NCI-H2171 (cell line): Measurements from ENCODE around the gene FBXO36.
A peak's percentile ranks its signal among the peaks of the same experiment; 100 is the strongest.
"Not testable (repeated sequence)": the region's sequence is repeated elsewhere in the genome, so short reads cannot be mapped to it uniquely, and the experiment has no call there.

Source experiments
- DNase-seq: peaks from one replicate; lab custom pipeline; 2025; lab: John Stamatoyannopoulos, UW

Gene FBXO36, protein sequence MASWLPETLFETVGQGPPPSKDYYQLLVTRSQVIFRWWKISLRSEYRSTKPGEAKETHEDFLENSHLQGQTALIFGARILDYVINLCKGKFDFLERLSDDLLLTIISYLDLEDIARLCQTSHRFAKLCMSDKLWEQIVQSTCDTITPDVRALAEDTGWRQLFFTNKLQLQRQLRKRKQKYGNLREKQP

DNA sequence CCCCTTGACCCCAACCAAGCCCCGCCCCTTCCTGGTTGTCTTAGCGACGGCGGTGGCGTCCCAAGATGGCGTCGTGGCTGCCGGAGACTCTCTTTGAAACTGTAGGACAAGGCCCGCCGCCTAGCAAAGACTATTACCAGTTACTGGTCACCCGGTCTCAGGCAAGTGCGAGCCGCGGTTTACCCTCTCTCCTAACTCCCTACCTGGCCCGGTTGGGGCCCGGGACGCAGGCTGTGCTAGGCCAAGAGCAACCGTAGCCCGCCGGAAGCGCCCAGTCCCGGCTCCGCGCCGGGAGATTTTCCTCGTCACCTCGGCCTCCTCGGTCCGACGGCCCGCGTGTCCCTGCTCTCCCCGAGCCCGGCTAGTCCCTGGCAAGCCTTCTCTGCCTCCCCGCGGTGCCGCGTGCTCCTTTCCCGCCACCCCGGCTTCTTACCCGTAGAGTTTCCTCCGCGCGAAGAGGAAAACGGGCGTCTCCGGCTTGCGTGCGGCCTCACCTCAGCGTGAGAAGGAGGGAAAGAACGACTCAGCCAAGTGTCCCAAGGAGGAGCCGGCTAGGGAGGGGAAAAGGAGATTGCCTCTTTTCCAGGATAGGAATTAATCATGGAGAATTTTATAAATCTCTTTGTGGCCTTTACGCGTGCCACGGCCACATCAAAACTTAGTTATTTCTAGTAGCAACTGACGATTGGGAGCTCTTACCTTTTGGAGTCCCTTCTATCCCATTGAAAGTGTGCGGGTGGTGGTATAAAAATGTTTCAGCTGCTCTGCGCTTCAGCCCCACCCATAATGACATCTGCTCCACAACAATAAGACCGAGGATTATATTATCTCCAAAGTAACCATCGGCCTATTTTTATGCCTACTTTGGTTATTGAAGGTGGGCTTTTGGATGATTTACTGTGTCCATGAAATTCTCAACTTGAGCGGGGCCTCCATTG is at the start of gene FBXO36:
FBXO36 (plus strand) TSS at position 55 of the 938 bp plus-strand sequence; CDS start at position 66, 11 bp downstream.
- peak; percentile 65 for DNase-seq

DNA sequence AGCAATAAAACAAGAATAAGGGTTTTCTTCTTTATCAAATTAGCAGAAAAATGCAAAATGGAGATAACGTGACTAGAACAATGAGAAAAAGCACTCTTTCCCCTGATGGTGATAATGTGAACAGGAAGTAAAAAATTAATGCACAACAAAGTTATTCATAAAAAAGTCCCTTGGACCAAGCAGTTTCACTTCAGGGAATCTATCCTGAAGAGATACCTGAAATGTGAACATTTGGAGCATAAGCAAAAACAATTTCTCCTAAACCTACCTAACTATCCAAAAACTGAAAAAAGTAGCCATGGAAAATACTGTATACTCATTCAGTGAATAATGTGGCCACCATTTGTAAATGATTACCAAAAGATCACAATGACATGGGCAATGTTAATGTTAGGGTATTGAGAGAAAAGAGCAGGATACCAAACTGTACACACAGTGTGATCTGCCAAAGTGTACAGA is 49.2 kb upstream of the FBXO36 start:
- no peak for DNase-seq

DNA sequence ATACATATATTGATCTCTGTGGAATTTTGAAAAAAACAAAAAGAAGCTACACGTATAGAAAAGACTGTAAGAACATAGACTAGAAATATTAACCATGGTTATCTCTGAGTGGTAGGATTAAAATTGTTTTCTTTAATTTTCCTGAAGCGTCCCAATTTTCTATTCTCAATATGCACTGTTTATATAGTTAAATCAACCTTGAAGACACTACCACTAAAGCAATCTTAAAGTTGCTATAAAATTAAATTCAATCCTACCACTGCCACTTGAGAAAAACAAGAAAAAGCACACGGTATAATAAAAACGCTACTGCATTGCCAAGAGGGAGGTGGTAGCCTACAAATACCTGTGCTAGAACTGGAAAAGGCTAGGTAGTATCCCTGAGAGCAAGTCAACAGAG is 47.7 kb upstream of the FBXO36 start:
- no peak for DNase-seq

DNA sequence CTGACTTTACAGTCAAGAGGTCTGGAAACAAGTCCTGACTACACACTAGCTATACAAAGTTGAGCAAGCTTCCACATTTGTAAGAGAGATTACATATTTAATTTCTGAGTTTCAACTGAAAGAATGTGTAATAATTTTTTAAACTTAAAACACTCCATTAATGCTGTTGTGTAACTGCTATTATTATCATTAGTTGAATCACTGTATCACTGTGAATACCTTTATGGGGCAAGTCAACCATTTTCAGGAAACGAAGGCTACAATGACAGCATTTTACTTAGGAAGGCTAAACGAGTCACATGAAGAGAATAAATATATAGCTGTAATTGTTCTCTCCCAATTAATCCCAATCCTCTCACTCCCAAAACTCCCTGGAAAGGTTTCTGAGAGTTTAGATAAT is 46.8 kb upstream of the FBXO36 start:
- DNase-seq: no peak

DNA sequence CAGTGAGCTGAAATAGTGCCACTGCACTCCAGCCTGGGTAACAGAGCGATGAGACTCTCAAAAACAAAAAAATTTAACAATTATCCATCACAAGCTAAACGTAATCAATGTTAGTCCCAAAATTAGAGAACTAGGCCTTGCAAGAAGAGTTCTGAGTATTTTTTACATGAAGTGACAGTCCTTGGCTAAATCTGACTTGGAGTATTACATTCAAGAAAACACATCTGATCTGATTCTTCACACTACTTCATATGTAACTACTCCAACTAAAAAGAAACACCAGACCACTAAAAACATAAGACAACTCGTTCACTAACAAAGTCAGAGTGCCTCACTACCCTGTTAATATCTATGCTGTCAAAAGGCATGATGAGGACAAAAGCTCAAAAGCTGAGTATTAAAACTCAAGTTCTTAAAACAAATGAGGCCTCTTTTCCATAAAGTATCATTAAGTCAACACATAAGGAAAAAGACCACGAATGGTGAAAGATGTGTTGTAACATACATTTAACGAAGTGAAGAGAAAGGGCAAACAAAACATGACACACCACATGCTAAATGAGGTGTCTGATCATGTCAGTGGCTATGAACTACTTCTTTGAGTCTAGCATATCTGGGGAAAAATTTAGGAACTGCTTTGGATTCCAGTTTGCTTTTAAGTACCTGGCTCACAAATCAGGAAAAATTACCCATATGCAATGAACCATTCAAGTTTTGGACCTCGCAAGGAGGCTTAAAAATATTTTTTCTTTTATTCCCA is 42.9 kb upstream of the FBXO36 start:
- no peak for DNase-seq

DNA sequence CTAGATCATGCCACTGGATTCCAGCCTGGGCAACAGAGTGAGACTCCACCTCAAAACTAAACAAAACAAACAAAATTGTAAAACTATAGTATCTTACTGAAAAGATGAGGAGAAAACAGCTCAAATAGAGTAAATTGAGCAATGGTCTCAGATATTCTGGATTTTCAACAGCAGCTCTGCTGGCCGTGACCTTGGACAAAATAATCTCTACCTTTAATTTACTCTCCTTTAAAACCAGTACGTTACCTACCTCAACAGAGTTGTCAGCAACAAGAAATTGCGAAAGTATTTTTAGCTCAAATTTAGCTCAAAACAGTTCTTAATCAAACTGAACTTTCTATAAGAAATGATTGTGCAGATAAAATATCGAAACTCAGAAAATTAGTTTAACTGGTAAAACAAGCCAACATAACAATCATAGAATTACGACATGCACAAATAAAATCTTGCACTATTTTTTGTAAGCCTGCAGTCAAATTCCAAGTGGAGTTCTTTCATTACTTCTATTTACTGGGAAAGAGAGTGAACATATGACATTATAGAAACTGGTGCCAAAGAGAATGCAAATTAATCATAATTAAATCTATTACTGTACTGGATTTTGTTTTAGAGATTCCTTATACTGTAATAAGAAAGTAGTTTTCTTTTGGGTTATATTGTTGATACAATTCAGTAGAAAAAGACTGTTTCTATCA is 41.3 kb upstream of the FBXO36 start:
- no peak for DNase-seq

DNA sequence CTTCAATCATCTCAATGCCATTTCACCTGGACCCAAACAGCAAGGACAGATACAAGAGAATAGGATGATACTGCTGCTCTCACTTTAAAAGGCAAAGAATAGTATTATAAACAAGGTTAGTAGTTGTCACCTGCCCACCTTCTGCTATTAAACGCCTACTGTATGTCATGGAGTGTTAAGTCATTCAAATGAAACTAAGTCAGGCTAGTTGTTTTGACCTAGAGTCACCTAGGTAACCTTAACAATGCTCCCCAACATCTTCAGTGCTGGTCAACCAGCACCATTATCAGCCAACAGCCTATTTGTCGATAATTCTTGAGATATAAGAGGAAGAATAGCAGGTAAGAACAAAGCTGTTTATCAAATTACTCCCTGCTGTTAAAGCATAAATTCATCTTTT is 39.7 kb upstream of the FBXO36 start:
- DNase-seq: no peak

DNA sequence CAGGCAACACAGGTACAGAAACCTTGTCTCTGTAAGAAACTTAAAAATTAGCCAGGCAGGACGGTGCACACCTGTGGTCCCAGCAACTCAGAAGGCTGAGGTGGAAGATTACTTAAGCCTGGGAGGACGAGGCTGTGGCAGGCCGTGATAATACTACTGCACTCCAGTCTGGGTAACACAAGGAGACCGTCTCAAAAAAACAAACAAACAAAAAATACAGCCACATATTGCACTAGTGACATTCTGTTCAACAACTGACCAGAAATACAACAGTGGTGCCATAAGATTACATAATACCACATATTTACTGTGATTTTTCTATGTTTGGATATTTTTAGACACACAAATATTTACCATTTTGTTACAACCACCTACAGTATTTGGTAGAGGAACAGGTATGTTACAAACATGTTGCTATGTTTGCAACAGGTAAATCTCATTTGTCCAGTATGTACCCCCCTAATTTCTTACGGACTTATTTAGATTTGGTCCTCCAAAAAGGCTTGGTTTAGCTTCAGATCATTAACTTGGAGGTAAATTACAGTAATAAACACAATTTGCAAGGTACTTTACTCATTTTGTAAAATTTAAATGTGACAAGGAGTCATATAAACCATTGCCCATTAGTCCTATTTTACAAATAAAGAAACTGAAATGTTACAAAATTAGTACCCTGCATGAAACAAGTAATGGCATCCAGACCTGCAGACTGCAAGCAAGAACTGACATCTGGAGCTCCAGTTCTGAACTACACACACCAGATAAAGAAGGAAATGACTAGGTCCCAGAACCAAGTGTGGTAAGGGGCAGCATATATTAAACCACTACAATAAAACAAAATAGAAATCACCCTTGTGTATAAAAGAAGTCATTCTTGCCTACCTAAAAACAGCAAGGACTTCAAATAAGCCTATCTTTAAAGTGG is 37.3 kb upstream of the FBXO36 start:
- DNase-seq: no peak

DNA sequence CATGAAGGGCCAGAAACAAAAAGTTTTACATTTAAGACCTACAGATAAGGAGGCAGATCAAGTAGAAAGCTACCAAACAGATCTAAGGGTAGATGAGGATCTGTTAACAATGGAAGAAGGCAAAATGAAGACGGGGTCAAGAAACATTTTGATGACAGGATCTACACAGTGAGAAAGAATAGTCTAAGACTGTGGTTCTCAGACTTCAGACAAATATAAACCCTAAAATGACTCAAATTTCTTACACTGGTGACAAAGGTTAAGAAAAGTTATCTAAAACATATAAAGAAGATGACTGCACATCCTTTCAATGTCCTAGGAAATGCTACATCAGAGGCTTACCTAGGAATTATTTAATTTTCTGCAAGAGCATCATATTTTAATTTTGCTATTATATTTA is 34.9 kb upstream of the FBXO36 start:
- DNase-seq: no peak

DNA sequence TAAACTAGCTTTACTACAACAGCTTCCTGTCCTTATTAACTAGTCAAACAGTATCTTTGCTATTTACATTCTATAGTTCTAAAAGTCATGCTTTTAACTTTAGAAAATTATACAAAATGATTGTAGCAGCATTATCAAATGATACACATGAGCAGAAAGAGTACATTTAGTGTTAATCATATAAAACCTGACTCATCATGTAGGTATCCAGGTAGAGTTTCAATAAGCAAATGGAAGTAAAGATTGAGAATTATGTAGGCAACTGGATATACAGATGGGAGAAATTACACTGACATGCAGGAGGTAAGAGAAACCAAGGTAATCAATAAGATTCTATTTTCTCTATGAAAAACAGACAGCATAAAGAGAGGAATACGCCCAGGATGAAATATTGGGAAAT is 34.3 kb upstream of the FBXO36 start:
- DNase-seq: no peak

DNA sequence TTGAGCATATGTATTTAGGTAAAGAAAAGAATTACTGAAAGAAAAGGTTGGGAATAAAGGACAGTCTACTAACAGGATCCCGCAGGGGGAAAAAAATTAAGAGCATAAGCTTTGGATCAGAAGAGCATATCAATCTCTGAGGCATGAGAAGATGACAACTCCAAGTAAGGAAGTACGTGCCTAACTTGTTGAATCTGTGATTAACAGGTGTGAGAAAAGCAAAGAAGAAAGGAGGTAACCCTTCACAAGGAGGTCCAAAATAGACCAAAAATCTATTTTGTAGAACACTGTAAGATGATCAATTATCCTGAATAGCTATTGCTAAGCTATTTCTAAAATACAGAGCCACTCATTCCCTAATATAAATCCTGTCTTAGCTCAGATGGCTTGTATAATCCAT is 33.3 kb upstream of the FBXO36 start:
- no peak for DNase-seq

DNA sequence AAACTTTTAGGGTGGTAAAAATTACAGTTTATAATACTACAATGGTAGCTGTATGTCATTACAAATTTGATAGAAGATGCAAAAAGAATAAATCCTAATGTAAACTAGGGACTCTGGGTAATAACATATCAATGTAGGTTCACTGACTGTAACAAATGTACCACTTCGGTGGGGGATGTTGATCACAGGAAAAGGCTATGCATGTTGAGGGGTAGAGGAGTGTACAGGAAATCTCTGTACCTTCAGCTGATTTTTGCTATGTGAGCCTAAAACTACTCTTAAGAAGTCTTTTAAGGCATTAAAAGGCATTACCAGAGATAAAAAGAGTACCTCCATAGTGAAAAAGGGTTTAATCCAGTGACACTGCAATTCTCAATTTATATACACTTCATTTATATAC is 25.4 kb upstream of the FBXO36 start:
- no peak for DNase-seq

DNA sequence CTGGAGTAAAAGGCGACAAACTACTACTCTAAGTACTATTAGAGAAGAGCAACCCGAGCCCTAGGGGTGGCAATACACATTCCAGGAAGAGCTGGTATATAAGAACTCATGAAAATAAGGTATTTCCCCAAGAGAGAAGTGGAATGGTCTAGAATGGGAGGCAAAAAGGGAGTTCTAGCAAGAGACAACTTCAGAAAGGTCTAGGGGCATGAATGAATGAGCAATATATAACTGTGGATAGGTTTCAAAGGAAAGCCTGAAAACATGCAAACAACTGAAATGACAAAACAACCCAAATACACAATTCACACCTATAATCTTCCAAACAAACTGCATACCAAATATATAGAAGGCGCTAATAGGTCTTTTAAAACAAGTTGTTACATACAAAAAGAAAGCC is 22.7 kb upstream of the FBXO36 start:
- no peak for DNase-seq

DNA sequence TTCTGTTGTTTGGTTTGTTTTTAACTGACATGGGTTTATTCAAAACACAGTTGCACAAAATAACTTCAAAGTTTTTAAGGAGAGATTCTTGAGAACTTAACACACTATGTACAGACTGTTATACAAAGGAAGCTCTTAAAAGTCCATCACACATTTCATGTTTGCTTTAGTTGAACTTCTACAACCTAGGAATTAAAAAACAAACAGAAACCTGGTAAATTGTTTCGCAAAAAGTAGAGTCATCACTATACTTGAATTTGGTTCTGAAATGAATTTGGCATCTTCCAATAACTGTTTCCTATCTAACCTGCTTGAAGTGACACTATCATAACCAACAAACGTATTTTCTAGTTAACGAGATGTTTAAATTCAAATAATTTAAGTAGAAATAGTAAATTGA is 22.3 kb upstream of the FBXO36 start:
- DNase-seq: no peak

DNA sequence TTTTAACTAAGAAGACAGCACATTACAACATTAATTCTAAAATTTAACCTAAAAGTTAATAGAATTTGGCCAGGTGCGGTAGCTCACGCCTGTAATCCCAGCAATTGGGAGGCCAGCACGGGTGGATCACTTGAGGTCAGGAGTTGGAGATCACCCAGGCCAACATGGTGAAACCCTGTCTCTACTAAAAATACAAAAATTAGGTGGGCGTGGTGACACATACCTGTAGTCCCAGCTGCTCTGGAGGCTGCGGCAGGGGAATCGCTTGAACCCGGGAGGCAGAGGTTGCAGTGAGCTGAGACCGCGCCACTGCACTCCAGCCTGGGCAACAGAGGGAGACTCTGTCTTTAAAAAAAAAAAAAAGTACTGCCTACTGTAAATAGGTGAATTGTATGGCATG is 21.8 kb upstream of the FBXO36 start:
- DNase-seq: not testable (repeated sequence)

DNA sequence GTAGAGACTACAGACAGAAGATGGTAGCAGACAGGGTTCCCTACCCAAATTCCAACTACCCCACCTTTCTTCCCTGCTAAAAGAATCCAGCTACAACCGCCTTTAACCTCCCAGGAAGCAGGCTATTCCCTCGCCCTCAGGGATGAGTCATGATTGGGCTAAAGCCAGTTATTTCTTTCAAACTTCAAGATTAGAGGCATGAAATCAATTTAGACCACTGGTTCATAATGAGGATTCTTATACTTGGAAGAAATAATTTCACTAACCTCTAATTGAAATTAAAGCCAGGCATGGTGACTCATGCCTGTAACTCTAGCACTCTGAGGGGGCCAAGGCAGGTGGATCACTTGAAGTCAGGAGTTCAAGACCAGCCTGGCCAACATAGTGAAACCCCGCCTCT is 20.5 kb upstream of the FBXO36 start:
- DNase-seq: no peak

DNA sequence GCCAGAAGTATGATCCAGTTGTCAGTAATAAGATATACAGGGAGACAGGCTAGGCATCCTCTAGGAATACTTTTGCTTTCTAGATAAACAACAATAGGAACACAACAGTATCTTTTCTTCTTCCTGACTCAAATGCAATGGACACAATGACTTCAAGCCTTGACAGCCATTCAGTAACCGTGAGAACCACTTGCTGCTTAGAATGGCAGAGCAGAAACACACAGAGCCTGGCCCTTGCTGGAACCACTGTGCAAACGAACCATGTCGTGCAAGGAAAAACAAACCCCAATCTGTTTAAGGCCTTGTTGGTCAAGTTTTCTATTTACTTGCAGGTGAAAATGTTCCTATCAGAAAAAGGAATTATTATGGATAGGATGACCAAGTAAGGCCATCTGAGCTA is 19.3 kb upstream of the FBXO36 start:
- no peak for DNase-seq

DNA sequence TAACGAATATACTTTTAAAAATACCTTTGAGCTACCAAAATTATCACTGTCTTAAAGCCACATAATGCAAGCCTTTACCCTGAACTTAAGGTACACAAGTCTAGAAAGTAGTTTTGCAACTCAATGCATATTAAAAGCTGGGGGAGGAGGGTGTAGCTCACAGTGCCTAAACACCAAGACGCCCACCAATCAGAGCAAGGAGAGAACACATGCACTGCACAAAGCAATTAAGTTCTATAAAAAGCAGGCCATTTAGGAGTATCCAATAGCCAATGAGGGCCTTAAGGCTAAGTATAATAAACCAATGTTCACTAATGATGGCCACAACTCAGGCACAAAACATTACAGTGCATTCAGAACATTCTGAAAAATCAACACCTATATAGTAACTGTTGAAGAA is 16.7 kb upstream of the FBXO36 start:
- DNase-seq: no peak

DNA sequence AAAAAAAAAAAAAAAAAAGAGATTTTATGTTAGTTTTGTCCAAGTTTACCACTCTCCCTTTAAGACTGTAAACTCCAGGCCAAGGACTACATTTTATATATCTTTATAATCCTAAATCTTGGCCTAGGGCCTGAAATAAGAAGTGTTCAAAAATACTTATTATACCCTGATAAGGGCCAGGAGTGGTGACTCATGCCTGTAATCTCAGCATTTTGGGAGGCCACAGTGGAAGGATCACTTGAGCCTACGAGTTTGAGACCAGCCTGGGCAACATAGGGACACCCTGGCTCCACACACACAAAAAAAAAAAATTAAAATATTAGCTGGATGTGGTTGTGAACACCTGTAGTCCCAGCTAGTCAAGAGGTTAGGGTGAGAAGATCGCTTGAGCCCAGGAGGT is 13.2 kb upstream of the FBXO36 start:
- DNase-seq: no peak

DNA sequence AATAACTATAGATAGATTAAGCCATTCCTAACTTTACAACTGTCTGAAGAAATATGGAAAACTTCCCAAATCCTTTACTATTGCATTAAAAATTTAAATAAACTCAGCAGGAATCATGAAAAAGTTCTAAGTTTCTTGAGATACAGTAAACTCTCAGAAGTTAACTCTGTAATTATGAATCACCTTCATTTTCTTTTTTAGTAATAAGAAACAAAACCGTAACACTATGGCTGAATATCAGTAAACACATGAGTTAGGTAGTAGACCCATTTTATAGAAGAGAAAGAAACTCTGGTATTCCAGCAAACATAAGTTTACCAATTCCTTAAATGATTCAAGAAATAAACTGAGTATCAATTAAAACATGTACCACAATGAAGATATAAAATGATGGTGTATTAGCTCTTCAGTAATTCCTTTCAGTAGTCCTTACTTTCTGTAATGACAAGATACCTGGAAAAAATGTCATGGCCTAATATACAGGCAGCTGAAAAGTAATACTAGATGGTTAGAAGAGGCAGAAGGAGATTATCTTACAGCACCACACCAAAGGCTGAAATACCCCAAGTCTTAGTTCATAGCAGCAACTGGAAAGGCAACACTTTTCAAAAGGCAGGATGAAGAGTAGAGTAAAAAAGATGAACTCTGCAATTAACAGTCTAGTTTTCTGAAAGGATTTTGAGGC is 12.0 kb upstream of the FBXO36 start:
- no peak for DNase-seq
